Stimulated activated CD8-positive, alpha-beta memory T cell treated with anti-CD3 and anti-CD28 coated beads, Interleukin-4, amount 100 ng/mL, for 24 hours (primary cell): ENCODE measurements around the gene MYL5.
"Not testable (repeated sequence)": the region's sequence is repeated elsewhere in the genome, so short reads cannot be mapped to it uniquely, and the experiment has no call there.

ENCODE experiments used
- DNase-seq: peaks from one replicate; pipeline ENCODE4 v3.0.0-alpha.2; 2020; ENCODE audit warnings: low read depth

MYL5 gene

DNA sequence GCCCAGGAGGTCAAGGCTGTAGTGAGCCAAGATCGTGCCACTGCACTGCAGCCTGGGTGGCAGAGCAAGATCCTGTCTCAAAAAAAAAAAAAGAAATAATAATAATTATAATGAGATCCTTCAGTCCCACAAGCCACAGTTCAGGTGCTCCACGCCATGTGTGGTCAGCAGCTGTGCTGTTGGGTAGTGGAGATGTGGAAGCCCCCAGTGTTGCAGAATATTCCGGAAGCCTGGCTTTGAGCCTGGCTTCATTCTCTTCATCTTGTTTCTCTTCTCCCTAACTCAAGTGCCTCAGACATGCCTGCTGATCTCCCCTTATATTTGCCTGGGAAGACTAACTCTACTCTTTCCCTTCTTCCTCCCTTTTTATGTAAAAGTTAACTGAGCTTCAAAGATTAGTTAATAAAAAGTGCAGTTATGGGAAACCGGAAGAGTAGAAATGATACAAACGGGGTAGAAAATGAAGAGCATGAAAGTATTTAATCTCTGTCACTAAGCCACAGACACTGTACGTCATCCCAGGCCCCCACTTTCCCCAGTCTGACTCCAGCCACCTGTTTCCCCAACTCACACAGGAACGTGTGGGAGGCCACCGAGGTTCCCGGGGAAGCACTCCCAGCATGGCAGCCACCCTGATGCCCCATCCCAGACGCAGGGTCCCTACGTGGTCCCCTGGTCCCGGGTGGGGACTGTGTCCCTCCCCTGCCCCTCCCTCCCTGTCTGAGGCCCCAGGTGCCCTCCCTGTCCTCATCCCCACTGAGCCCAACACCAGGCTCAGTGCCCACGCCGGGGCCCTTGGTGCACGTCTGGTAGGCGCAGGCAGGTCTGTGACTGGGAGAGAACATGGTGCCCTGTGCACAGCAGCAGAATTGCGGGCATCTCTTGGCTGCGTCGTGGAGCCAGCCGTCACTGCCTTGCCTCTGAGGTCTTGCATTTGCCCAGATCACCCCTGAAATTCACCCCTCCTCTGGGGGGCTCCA, 55.3 kb downstream of the MYL5 start:
- no peak for DNase-seq

DNA sequence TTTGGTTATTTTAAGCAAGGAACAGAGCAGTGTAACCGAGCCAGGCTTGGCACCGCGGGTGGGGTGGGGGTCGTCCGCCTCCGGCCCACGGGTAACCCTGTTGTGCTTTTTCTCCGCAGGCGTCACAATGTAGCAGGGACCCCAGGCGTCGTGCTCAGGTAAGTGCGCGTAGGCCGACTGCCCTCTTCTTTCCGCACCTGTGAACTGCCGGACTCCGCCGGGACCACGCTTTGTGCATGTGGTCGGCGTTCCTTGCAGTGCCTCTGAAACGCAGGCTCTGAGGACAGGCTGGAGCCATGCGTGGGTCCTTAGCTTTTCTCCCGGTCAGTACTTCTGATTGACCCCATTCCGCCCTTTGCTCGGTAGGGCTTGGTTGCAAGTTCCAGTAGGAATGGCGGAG, 56.2 kb downstream of the MYL5 start:
- no peak for DNase-seq

DNA sequence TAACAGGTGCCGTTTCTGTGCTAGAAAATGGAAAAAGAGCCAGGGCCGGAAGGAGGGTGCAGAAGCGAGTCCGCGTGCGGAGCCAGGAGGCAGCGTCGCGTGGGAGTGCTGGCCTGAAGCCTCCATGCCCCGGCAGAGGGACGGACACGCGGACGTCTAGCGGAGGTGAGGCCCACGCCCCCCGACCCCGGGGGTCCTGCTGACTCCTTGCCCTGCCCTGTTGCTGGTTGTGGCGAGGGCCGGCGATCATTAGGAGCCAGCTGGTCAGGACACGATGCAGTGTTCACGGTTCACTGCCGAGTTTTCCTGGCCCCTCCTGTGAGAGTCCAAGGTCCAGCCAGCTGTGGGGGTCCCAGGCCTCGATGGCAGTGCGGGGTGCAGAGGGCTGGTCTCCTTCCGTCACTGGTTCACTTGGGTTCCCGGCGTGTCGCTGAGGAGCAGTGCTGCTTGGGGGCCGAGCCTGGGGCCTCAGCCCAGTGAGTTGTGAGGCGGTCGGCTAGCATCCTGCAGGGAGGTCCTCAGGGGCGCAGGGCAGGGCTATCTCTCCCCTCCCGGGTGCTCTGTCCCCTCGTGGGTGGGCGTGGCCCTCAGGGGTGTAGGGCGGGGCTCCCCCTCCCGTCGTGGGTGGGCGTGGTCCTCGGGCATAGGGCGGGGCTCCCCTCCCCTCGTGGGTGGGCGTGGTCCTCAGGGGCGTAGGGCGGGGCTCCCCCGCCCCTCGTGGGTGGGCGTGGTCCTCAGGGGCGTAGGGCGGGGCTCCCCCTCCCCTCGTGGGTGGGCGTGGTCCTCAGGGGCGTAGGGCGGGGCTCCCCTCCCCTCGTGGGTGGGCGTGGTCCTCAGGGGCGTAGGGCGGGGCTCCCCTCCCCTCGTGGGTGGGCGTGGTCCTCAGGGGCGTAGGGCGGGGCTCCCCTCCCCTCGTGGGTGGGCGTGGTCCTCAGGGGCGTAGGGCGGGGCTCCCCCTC, 56.9 kb downstream of the MYL5 start:
- DNase-seq, result not testable (repeated sequence)
